Measurements from ENCODE around the gene USP25.

Gene USP25

DNA sequence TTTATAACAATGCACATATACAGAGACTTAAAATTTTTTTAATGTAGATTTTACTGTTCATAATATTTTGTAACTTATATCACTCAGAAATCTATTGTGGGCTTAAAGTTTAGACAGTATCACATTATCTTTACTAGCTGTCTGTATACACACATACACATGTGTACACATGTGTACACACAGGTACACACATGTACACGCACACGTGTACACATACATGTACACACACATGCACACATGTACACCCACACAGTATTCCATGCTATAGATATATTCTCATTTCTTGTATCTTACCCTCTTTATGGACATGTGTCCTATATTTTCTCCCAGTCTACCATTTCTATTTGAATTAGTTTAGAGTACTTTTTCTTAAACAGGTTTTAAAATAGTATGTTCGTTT is 123.3 kb downstream of the USP25 start:
- Histone ChIP-seq H2BK12ac (ENCODE audit: low read length) (no peak overlapping the region), H3K27me3 (ENCODE audit: control insufficient read depth in 3 of 3, insufficient read depth in 3 of 3, low read depth in 1 of 3, low read length in 3 of 3) (no peaks in the 10 kb centered on the region), H4K8ac (ENCODE audit: low read depth, low read length) (no peak overlapping the region), H2BK15ac (ENCODE audit: low read length) (no peak overlapping the region), H2BK5ac (ENCODE audit: low read length) (no peak overlapping the region), H3K79me1 (ENCODE audit: low read depth, low read length) (no peaks in the 10 kb centered on the region), H3K36me3 (replicated peaks in 1 of 2; ENCODE audit: control insufficient read depth in 2 of 2, insufficient read depth in 2 of 2, low read length in 2 of 2) (peaks cover 2 to 17% of the 10 kb centered on the region in 2 donors), H3K4ac (ENCODE audit: low read length) (no peak overlapping the region), H3K9me3 (replicated peaks in 1 of 2; ENCODE audit: control insufficient read depth in 2 of 2, insufficient read depth in 1 of 2, low read depth in 1 of 2, low read length in 2 of 2) (no peaks in the 10 kb centered on the region), H4K91ac (ENCODE audit: low read depth, low read length, poor library complexity) (no peak overlapping the region), H3K4me3 (ENCODE audit: low read length in 2 of 2) (no peak overlapping the region), H3K4me1 (ENCODE audit: control insufficient read depth in 2 of 2, insufficient read depth in 1 of 2, low read depth in 1 of 2, low read length in 2 of 2) (no peaks in the 10 kb centered on the region), H3K9ac (ENCODE audit: low read depth, low read length, poor library complexity) (no peak overlapping the region), H2BK120ac (ENCODE audit: low read depth, low read length) (no peak overlapping the region), H3K14ac (ENCODE audit: low read length) (no peak overlapping the region), H3K27ac (replicated peaks; ENCODE audit: low read length) (no peak overlapping the region), H3K23ac (ENCODE audit: low read depth, low read length, poor library complexity) (no peak overlapping the region), H3K4me2 (ENCODE audit: insufficient read depth, low read length, poor library complexity, severe bottlenecking) (no peak overlapping the region), H3K18ac (ENCODE audit: low read length) (no peak overlapping the region), H2AFZ (ENCODE audit: low read length) (no peak overlapping the region), H2AK5ac (ENCODE audit: low read depth, low read length) (no peak overlapping the region)
- DNase-seq (ENCODE audit: low spot score): no peak
- WGBS, 2 donors (ENCODE audit: extremely low coverage in 2 of 2, insufficient read length in 2 of 2, insufficient replicate concordance in 1 of 2): no CpG with 5 or more reads among the region's 3 CpGs

DNA sequence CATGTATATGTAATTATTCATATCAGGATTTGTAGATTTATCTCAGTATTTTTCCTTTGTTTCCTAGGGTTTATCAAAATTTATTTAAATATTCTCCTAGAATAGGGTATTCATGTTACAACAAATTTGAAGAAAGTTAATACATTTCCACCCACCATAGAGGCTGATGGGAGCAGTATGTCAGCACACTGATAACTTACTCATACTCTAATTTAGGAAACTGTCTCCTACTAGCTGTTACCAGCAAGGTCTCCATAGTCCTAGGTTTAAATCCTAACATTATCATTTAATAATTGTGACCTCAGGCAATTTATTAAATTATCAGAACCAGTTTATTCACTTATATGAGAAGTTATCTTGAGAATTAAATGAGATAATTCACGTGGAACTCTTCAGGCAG is 127.0 kb downstream of the USP25 start:
- no CpG with 5 or more reads among the region's 1 CpG for WGBS, 2 donors (ENCODE audit: extremely low coverage in 2 of 2, insufficient read length in 2 of 2, insufficient replicate concordance in 1 of 2)
- no peak overlapping the region for H2AFZ ChIP-seq (ENCODE audit: low read length)
- no peak overlapping the region for H4K8ac ChIP-seq (ENCODE audit: low read depth, low read length)

DNA sequence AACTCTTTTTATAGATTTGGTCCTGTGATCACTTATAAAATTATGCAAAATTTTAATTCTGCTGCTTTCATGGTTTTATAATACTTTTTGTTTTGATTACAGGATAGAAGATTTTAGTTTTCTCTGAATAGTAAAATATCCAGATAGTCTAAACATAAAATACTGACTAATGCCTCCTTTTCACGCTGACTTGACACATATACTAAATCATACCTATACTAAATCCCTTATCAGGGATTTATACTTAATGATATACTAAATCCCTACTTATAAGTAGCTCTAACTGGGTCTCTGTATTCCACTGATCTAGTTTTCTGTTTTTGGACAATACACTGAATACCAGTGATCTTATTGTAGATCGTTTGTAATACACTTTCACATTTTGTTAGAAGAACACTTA is 128.0 kb downstream of the USP25 start:
- H3K27ac ChIP-seq (replicated peaks; ENCODE audit: low read length): no peak overlapping the region
- no peak overlapping the region for H2AK5ac ChIP-seq (ENCODE audit: low read depth, low read length)
- H3K14ac ChIP-seq (ENCODE audit: low read length): no peak overlapping the region
- DNase-seq (ENCODE audit: low spot score): no peak
- no peaks in the 10 kb centered on the region for H3K9me3 ChIP-seq (replicated peaks in 1 of 2; ENCODE audit: control insufficient read depth in 2 of 2, insufficient read depth in 1 of 2, low read depth in 1 of 2, low read length in 2 of 2)
- H2BK15ac ChIP-seq (ENCODE audit: low read length): no peak overlapping the region
- no peak overlapping the region for H2BK12ac ChIP-seq (ENCODE audit: low read length)
- H2BK5ac ChIP-seq (ENCODE audit: low read length): no peak overlapping the region
- no peak overlapping the region for H3K18ac ChIP-seq (ENCODE audit: low read length)
- H3K4me2 ChIP-seq (ENCODE audit: insufficient read depth, low read length, poor library complexity, severe bottlenecking): no peak overlapping the region
- H3K79me1 ChIP-seq (ENCODE audit: low read depth, low read length): no peaks in the 10 kb centered on the region
- H4K8ac ChIP-seq (ENCODE audit: low read depth, low read length): no peak overlapping the region
- no peak overlapping the region for H3K4ac ChIP-seq (ENCODE audit: low read length)
- H4K91ac ChIP-seq (ENCODE audit: low read depth, low read length, poor library complexity): no peak overlapping the region
- no peaks in the 10 kb centered on the region for H3K27me3 ChIP-seq (ENCODE audit: control insufficient read depth in 3 of 3, insufficient read depth in 3 of 3, low read depth in 1 of 3, low read length in 3 of 3)
- peaks cover 2 to 15% of the 10 kb centered on the region in 2 donors for H3K36me3 ChIP-seq (replicated peaks in 1 of 2; ENCODE audit: control insufficient read depth in 2 of 2, insufficient read depth in 2 of 2, low read length in 2 of 2)
- no peak overlapping the region for H3K9ac ChIP-seq (ENCODE audit: low read depth, low read length, poor library complexity)
- no peak overlapping the region for H2BK120ac ChIP-seq (ENCODE audit: low read depth, low read length)
- WGBS, 2 donors (ENCODE audit: extremely low coverage in 2 of 2, insufficient read length in 2 of 2, insufficient replicate concordance in 1 of 2): no CpG with 5 or more reads among the region's 2 CpGs
- H3K23ac ChIP-seq (ENCODE audit: low read depth, low read length, poor library complexity): no peak overlapping the region
- no peaks in the 10 kb centered on the region for H3K4me1 ChIP-seq (ENCODE audit: control insufficient read depth in 2 of 2, insufficient read depth in 1 of 2, low read depth in 1 of 2, low read length in 2 of 2)
- no peak overlapping the region for H2AFZ ChIP-seq (ENCODE audit: low read length)
- no peak overlapping the region for H3K4me3 ChIP-seq (ENCODE audit: low read length in 2 of 2)

More for the DNA sequence above, 127.0 kb downstream of the USP25 start:
- Histone ChIP-seq H2BK120ac (ENCODE audit: low read depth, low read length) (no peak overlapping the region), H2BK12ac (ENCODE audit: low read length) (no peak overlapping the region), H3K79me1 (ENCODE audit: low read depth, low read length) (no peaks in the 10 kb centered on the region), H4K91ac (ENCODE audit: low read depth, low read length, poor library complexity) (no peak overlapping the region), H3K27ac (replicated peaks; ENCODE audit: low read length) (no peak overlapping the region), H3K36me3 (replicated peaks in 1 of 2; ENCODE audit: control insufficient read depth in 2 of 2, insufficient read depth in 2 of 2, low read length in 2 of 2) (peaks cover 2 to 15% of the 10 kb centered on the region in 2 donors), H3K4me2 (ENCODE audit: insufficient read depth, low read length, poor library complexity, severe bottlenecking) (no peak overlapping the region), H3K4me1 (ENCODE audit: control insufficient read depth in 2 of 2, insufficient read depth in 1 of 2, low read depth in 1 of 2, low read length in 2 of 2) (no peaks in the 10 kb centered on the region), H2AK5ac (ENCODE audit: low read depth, low read length) (no peak overlapping the region), H3K18ac (ENCODE audit: low read length) (no peak overlapping the region), H3K9me3 (replicated peaks in 1 of 2; ENCODE audit: control insufficient read depth in 2 of 2, insufficient read depth in 1 of 2, low read depth in 1 of 2, low read length in 2 of 2) (no peaks in the 10 kb centered on the region), H3K14ac (ENCODE audit: low read length) (no peak overlapping the region), H3K9ac (ENCODE audit: low read depth, low read length, poor library complexity) (no peak overlapping the region), H3K23ac (ENCODE audit: low read depth, low read length, poor library complexity) (no peak overlapping the region), H3K27me3 (ENCODE audit: control insufficient read depth in 3 of 3, insufficient read depth in 3 of 3, low read depth in 1 of 3, low read length in 3 of 3) (no peaks in the 10 kb centered on the region), H2BK15ac (ENCODE audit: low read length) (no peak overlapping the region), H2BK5ac (ENCODE audit: low read length) (no peak overlapping the region), H3K4ac (ENCODE audit: low read length) (no peak overlapping the region), H3K4me3 (ENCODE audit: low read length in 2 of 2) (no peak overlapping the region)
- DNase-seq (ENCODE audit: low spot score): no peak

DNA sequence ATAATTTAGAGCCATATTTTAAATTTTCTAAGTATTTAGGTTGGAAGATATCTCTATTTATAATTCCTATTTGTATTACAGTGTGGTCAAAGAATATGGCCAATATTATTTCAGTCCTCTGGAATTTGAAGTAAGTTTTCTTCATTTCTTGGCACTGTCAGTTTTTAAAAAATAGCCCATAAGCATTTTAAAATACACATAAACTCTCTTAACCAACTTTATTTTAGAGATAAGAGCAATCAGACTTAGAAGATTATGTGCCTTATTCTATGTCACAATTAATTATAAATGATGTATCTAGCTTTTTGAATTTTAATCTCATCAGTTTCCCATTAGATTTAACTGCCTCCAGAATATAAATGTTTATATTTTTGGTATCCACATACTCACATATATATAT is 130.8 kb downstream of the USP25 start:
- Histone ChIP-seq H2BK12ac (ENCODE audit: low read length) (no peak overlapping the region), H2BK120ac (ENCODE audit: low read depth, low read length) (no peak overlapping the region), H3K4me2 (ENCODE audit: insufficient read depth, low read length, poor library complexity, severe bottlenecking) (no peak overlapping the region), H3K4ac (ENCODE audit: low read length) (no peak overlapping the region), H2BK15ac (ENCODE audit: low read length) (no peak overlapping the region), H3K27ac (replicated peaks; ENCODE audit: low read length) (no peak overlapping the region), H3K9ac (ENCODE audit: low read depth, low read length, poor library complexity) (no peak overlapping the region), H3K4me3 (ENCODE audit: low read length in 2 of 2) (no peak overlapping the region), H4K91ac (ENCODE audit: low read depth, low read length, poor library complexity) (no peak overlapping the region), H3K4me1 (ENCODE audit: control insufficient read depth in 2 of 2, insufficient read depth in 1 of 2, low read depth in 1 of 2, low read length in 2 of 2) (no peaks in the 10 kb centered on the region), H2AFZ (ENCODE audit: low read length) (no peak overlapping the region), H3K23ac (ENCODE audit: low read depth, low read length, poor library complexity) (no peak overlapping the region), H3K18ac (ENCODE audit: low read length) (no peak overlapping the region), H3K9me3 (replicated peaks in 1 of 2; ENCODE audit: control insufficient read depth in 2 of 2, insufficient read depth in 1 of 2, low read depth in 1 of 2, low read length in 2 of 2) (no peaks in the 10 kb centered on the region), H3K79me1 (ENCODE audit: low read depth, low read length) (no peaks in the 10 kb centered on the region), H3K36me3 (replicated peaks in 1 of 2; ENCODE audit: control insufficient read depth in 2 of 2, insufficient read depth in 2 of 2, low read length in 2 of 2) (peaks cover 0 to 19% of the 10 kb centered on the region in 2 donors), H2BK5ac (ENCODE audit: low read length) (no peak overlapping the region), H3K27me3 (ENCODE audit: control insufficient read depth in 3 of 3, insufficient read depth in 3 of 3, low read depth in 1 of 3, low read length in 3 of 3) (no peaks in the 10 kb centered on the region), H3K14ac (ENCODE audit: low read length) (no peak overlapping the region), H2AK5ac (ENCODE audit: low read depth, low read length) (no peak overlapping the region), H4K8ac (ENCODE audit: low read depth, low read length) (no peak overlapping the region)
- DNase-seq (ENCODE audit: low spot score): no peak
